DND-41 (cell line): ENCODE data around the gene TYK2.

Experiments used
- ATAC-seq: fragments of 200-7000 bp; cut with Tn5 transposase; 3 replicates; pipeline ENCODE4 v1.9.1; 2021; ENCODE audit warnings: low read depth; ENCODE audit not compliant: insufficient read depth
- DNase-seq: peaks from one replicate; pipeline ENCODE4 v3.0.0-alpha.2; 2020
- H2AFZ ChIP-seq: 2 replicates; pipeline ENCODE4 v1.6.0; 2012; ENCODE audit warnings: low read depth, low read length
- H3K27ac ChIP-seq: 2 replicates; pipeline ENCODE4 v1.5.1; 2012; ENCODE audit warnings: low read length, inconsistent platforms
- H3K27me3 ChIP-seq: fragments of 200-600 bp; sonication (generic); 2 replicates; pipeline ENCODE4 v1.6.0; 2012; ENCODE audit warnings: low read length, mild to moderate bottlenecking, inconsistent platforms; ENCODE audit not compliant: insufficient read depth, poor library complexity
- H3K36me3 ChIP-seq: 2 replicates; pipeline ENCODE4 v1.5.1; 2012; ENCODE audit warnings: low read length, inconsistent platforms; ENCODE audit not compliant: insufficient read depth
- H3K4me1 ChIP-seq: 2 replicates; pipeline ENCODE4 v1.5.1; 2012; ENCODE audit warnings: mild to moderate bottlenecking, low read length; ENCODE audit not compliant: insufficient read depth
- H3K4me2 ChIP-seq: 2 replicates; pipeline ENCODE4 v1.6.0; 2012; ENCODE audit warnings: mild to moderate bottlenecking, moderate library complexity, low read length, inconsistent platforms; ENCODE audit not compliant: insufficient read depth
- H3K4me3 ChIP-seq, 2 experiments: fragments of 200-600 bp in 1 of 2; shearing (Covaris generic) in 1 of 2; 2 replicates each; pipeline ENCODE4 v1.5.1; 2012 to 2016; ENCODE audit warnings: inconsistent platforms in 2 of 2, low read length in 2 of 2, mild to moderate bottlenecking in 2 of 2, low read depth in 1 of 2, moderate library complexity in 1 of 2
- H3K79me2 ChIP-seq: 2 replicates; pipeline ENCODE4 v1.6.0; 2012; ENCODE audit warnings: low read length, inconsistent platforms; ENCODE audit not compliant: insufficient read depth
- H3K9ac ChIP-seq: 2 replicates; pipeline ENCODE4 v1.6.0; 2012; ENCODE audit warnings: low read depth, mild to moderate bottlenecking, inconsistent platforms, low read length, moderate library complexity
- H3K9me3 ChIP-seq: 2 replicates; pipeline ENCODE4 v1.5.1; 2012; ENCODE audit warnings: low read length, moderate library complexity, mild to moderate bottlenecking, inconsistent platforms; ENCODE audit not compliant: insufficient read depth, severe bottlenecking
- H4K20me1 ChIP-seq: 2 replicates; pipeline ENCODE4 v1.6.0; 2012; ENCODE audit warnings: low read length; ENCODE audit not compliant: insufficient read depth
- EZH2 ChIP-seq: IDR thresholded peaks from 3 replicates; pipeline ENCODE4 v1.6.1; 2012; ENCODE audit warnings: borderline replicate concordance, low read depth, mild to moderate bottlenecking, moderate library complexity, low read length, inconsistent platforms; ENCODE audit not compliant: severe bottlenecking
- TF ChIP-seq, protein P1 (sequence below): IDR thresholded peaks from 2 replicates; pipeline ENCODE4 v1.5.1; 2012; ENCODE audit warnings: borderline replicate concordance, low read length, moderate library complexity, mild to moderate bottlenecking; ENCODE audit not compliant: poor library complexity, severe bottlenecking; ENCODE audit errors: extremely low read depth

TYK2 gene

GRCh38 chr19:10334588-10335351, 45.6 kb downstream of the TYK2 start:
- TF ChIP-seq EZH2 = no peak
- TF ChIP-seq, protein P1, sequence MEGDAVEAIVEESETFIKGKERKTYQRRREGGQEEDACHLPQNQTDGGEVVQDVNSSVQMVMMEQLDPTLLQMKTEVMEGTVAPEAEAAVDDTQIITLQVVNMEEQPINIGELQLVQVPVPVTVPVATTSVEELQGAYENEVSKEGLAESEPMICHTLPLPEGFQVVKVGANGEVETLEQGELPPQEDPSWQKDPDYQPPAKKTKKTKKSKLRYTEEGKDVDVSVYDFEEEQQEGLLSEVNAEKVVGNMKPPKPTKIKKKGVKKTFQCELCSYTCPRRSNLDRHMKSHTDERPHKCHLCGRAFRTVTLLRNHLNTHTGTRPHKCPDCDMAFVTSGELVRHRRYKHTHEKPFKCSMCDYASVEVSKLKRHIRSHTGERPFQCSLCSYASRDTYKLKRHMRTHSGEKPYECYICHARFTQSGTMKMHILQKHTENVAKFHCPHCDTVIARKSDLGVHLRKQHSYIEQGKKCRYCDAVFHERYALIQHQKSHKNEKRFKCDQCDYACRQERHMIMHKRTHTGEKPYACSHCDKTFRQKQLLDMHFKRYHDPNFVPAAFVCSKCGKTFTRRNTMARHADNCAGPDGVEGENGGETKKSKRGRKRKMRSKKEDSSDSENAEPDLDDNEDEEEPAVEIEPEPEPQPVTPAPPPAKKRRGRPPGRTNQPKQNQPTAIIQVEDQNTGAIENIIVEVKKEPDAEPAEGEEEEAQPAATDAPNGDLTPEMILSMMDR = no peak
- no peaks in the 10 kb centered on the region for H3K9me3 ChIP-seq
- peaks cover 55% of the 10 kb centered on the region for H3K79me2 ChIP-seq
- ATAC-seq (no peak), DNase-seq (peak; percentile 56)
- peaks cover 28% of the 10 kb centered on the region for H4K20me1 ChIP-seq
- no peaks in the 10 kb centered on the region for H3K27me3 ChIP-seq
- H3K4me1 ChIP-seq = peaks cover 45% of the 10 kb centered on the region
- H3K27ac ChIP-seq = peak overlapping the region; percentile 72; the same call in 1 of the 2 replicates
- no peak overlapping the region for H2AFZ ChIP-seq
- peak overlapping the region; percentile 98; the same call in 1 of the 2 replicates for H3K9ac ChIP-seq
- peak overlapping the region in 1 of 2 experiments; percentile 94; a peak in 2 of 4 replicates for H3K4me3 ChIP-seq
- peak overlapping the region; percentile 68 for H3K4me2 ChIP-seq
- peaks cover 37% of the 10 kb centered on the region for H3K36me3 ChIP-seq

DNA sequence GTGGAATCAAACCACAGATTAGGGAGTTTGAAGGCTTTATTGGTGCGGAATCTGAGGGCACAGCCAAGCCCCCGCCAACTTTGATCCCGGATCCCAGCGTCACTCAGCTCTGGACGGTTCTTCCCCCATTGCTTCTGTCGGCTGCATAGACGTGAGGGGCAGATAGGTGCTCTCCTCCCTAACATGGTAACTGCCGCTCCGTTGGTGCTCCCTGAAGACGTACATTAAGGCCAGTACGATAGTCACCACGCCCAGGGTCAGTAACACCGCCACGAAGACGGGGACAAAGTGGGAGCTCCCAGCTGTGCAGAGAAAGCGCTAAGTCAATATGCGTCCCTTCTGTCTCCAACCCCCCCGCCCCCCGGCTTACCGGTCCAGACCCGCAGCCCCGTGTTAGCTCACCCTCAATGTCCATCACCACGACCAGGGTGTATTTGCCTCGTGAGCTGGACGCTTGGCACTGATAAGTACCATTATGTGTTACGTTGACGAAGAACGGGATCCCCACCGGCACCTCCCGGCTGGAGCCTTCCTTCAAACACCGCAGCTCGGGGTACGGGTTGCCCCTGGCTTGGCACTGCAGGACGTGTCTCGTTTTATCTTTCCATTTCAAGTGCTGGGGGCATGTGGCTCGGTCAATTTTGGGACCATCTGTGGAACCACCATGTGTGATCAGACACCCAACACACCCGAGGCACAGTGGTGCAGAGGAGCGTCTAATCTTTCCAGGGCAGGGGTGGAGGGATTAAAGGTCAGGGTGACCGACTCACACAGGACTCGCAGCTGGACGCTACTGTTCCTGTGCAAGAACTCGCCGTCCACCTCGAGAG, 46.4 kb downstream of the TYK2 start:
- ATAC-seq = peak; percentile 41
- H3K79me2 ChIP-seq = peaks cover 62% of the 10 kb centered on the region
- H4K20me1 ChIP-seq = peaks cover 36% of the 10 kb centered on the region
- H3K4me3 ChIP-seq = peak overlapping the region; percentile 20 to 94; a peak in 3 of 4 replicates
- peaks cover 37% of the 10 kb centered on the region for H3K4me1 ChIP-seq
- peaks cover 45% of the 10 kb centered on the region for H3K36me3 ChIP-seq
- H3K27ac ChIP-seq = peak overlapping the region; percentile 72
- TF ChIP-seq, protein P1 = no peak
- TF ChIP-seq EZH2 = no peak
- peak overlapping the region; percentile 98 for H3K9ac ChIP-seq
- peak overlapping the region; percentile 68 for H3K4me2 ChIP-seq
- H3K9me3 ChIP-seq = no peaks in the 10 kb centered on the region
- H2AFZ ChIP-seq = peak overlapping the region; percentile 80
- DNase-seq = no peak
- no peaks in the 10 kb centered on the region for H3K27me3 ChIP-seq

- peak within 1 kb of the TSS; percentile 96 for H3K4me2 ChIP-seq
- H3K79me2 ChIP-seq = peaks cover 68% of the 10 kb centered on the region
- no peaks in the 10 kb centered on the region for H3K9me3 ChIP-seq
- H3K27me3 ChIP-seq = no peaks in the 10 kb centered on the region
- H3K36me3 ChIP-seq = peaks cover 53% of the 10 kb centered on the region
- peak within 1 kb of the TSS; percentile 89 for H2AFZ ChIP-seq
- H3K4me3 ChIP-seq = peak within 1 kb of the TSS; percentile 59 to 94
- TF ChIP-seq EZH2 = no peak
- TF ChIP-seq, protein P1 = no peak
- H3K9ac ChIP-seq = peak within 1 kb of the TSS; percentile 98
- ATAC-seq (peak; percentile 91), DNase-seq (peak; percentile 99)
- H3K4me1 ChIP-seq = peaks cover 29% of the 10 kb centered on the region
- peaks cover 43% of the 10 kb centered on the region for H4K20me1 ChIP-seq
- H3K27ac ChIP-seq = peak within 1 kb of the TSS; percentile 99
Measured at GRCh38 chr19:10332965-10333757, 47.2 kb downstream of the TYK2 start, which contains the start of gene RAVER1. RAVER1 (minus strand) TSS chr19:10333529; CDS start chr19:10333507, 22 bp downstream.
